GM13977 (cell line): Measurements from ENCODE around the gene CDR2.
"Not testable (repeated sequence)": the region's sequence is repeated elsewhere in the genome, so short reads cannot be mapped to it uniquely, and the experiment has no call there.

ENCODE experiments used
- DNase-seq: peaks from one replicate; pipeline ENCODE4 v3.0.0; 2012; ENCODE audit warnings: low spot score
- in situ Hi-C: fragments of 300-500 bp; cut with MboI; formaldehyde crosslinking; loops from one replicate; pipeline ENCODE4 v1.12.0; 2022; ENCODE audit warnings: low sequenced_read_pairs, low pct_unique_long_range_greater_than_20kb, mixed read lengths, inconsistent platforms; ENCODE audit not compliant: unreplicated experiment
- TF ChIP-seq, protein P1 (sequence below): IDR thresholded peaks from 2 replicates; pipeline ENCODE4 v1.5.1; 2012; ENCODE audit warnings: mild to moderate bottlenecking, control low read depth; ENCODE audit not compliant: insufficient read depth; ENCODE audit errors: extremely low read depth, missing control alignments

Gene CDR2

DNA sequence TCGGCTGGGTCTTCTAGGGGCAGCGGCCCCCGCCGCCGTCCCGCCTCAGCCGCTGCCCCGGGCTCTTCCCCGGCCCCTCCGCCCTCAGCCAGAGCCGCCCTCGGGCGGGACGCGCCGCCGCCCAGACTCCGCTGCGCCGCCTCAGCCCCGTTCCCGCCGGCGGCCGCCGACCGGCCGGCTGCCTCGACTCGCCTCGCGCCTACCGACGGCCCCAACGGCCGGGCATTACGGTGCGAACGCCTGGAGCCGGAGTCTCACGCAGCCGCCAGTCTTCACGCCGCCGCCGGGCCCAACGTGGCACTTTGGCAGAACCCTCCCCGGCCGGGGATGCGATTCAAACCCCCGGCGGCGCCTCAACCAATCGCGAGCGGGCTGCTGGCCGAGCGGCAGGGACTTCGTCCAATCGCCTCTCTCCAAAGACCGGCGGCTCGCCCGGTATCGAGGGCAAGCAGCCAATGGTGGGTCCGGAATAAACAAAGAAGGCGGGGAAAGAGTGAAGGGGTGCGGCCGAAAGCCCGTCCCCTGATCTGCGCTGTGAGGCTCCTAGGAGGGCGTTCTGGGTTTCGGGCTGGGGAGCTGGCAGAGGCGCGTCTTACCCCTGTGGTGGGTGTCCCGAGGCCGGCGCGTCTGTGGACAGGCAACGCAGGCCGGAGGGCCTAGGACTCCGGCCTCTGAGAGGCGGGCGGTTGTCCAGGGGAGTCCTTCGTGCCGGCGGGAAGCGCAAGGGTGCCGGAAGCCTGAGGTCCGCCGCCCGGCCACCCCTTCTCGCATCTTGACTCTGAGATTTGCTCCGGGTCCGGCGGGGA is at the start of gene CDR2:
TSS of gene CDR2 (minus strand) at position 309 of the 806 bp plus-strand sequence. CDS start 310 bp downstream, outside the sequence.
- peak; percentile 98 for DNase-seq
- in situ Hi-C loops, result no loop called here
- TF ChIP-seq, protein P1, sequence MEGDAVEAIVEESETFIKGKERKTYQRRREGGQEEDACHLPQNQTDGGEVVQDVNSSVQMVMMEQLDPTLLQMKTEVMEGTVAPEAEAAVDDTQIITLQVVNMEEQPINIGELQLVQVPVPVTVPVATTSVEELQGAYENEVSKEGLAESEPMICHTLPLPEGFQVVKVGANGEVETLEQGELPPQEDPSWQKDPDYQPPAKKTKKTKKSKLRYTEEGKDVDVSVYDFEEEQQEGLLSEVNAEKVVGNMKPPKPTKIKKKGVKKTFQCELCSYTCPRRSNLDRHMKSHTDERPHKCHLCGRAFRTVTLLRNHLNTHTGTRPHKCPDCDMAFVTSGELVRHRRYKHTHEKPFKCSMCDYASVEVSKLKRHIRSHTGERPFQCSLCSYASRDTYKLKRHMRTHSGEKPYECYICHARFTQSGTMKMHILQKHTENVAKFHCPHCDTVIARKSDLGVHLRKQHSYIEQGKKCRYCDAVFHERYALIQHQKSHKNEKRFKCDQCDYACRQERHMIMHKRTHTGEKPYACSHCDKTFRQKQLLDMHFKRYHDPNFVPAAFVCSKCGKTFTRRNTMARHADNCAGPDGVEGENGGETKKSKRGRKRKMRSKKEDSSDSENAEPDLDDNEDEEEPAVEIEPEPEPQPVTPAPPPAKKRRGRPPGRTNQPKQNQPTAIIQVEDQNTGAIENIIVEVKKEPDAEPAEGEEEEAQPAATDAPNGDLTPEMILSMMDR, result no peak

DNA sequence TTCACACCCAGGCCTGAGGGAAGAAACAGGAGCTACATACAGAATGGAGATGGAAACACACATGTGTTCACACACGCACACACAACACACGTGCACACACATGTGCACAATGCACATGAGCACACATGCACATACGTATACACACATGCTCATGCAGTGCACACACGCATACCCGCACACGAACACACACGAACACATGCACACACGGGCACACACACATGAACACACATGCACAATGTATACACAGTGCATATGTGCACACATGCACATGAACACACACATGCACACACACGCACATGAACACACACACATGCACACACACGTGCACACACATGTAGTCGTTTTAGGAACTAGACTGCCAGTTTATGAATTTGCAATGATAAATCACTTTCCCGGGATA is 49.3 kb upstream of the CDR2 start:
- TF ChIP-seq, protein P1, result no peak
- in situ Hi-C loops, result no loop called here
- no peak for DNase-seq

DNA sequence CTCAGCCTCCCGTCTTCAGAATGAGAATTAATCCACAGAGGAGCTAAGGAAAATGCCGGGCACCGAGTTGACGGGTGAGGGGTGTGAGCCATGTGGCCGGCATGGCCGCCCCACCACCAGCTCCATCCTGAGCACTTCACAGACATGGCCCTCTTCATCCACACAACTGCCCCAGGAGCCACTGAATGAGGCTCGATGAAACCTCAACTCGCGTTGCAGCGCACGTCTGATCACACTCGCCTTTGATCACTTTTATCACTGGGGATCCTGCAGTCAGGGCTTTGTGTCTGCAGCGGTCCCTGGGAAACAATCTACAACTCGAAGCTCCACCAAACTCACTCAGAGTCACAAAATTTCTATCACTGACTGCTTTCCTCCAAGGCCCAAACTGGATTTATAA is 46.7 kb upstream of the CDR2 start:
- TF ChIP-seq, protein P1, result no peak
- in situ Hi-C loops, result no loop called here
- no peak for DNase-seq

DNA sequence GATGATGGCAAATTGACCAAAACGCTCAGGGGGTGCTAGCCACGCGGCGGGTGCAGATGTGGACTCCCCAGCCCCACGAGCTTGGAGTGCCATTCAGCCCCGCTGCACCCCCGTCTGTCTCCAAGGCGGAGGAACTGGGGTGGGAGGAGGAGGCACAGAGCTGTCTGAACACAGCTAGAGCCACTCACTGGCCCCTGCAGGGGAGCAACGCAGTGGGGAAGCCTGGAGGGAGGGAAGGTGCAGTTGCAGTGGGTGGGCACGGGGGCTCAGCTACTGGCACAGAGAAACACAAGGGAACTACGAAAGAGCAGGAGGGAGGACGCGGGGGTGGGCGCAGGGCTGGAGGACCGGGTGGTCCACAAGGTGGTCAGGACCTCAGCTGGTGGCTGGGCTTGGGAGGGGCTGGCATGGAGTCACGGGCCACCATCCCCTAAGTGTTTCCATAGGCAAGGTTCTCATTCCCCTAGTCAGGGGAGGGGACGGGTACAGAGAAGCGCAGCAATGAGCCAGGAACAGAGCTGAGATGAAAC is 46.3 kb upstream of the CDR2 start:
- TF ChIP-seq, protein P1, result no peak
- DNase-seq, result no peak
- in situ Hi-C loops, result no loop called here

DNA sequence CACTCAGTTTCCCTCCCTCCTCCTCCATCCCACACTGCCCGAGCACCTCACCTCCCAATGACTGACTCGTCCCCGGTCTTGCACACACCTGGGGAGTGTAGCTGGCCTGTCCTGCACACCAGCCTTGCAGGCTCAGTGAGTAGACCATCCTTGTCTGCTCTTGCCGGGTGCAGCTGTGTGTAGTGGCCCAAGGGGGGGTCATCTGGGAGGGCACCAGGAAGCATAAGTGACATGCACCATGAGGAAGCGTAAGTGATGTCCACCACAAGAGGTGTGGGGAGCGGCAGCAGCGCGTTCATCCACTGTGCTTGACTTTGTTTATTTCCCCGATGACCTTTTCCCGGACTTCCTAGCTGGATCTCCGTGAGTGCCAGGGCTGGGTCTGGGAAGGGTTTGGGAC is 45.5 kb upstream of the CDR2 start:
- TF ChIP-seq, protein P1, result no peak
- in situ Hi-C loops, result no loop called here
- DNase-seq, result no peak

DNA sequence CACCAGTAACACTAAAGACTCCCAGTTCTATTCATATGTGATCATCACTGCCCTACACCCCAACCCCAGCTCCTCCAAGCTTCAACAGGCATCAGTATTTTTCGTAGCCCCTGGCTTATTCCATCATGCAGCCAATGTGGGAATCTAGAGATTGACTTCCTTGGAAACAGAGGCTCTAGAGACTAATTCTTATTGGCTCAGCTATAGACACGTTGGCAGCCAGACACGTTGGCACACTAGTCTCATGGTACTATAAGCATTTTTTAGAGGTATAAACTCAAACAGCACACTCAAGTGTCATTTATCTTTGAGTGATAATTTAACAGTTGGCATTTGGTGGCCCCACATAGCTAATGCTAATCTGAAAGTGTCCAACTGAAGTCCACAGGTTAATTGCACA is 44.4 kb upstream of the CDR2 start:
- in situ Hi-C loops, result no loop called here
- TF ChIP-seq, protein P1, result no peak
- DNase-seq, result no peak

DNA sequence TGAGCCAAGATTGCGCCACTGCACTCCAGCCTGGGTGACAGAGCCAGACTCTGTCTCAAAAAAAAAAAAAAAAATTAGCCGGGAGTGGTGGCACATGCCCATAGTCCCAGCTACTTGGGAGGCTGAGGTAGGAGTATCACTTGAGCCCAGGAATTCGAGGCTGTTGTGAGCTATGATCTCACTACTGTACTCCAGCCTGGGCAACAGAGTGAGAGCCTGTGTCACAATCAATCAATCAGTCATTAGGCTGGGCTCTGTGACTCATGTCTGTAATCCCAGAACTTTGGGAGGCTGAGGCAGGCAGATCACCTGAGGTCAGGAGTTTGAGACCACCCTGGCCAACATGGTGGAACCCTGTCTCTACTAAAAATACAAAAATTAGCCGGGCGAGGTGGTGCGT is 43.4 kb upstream of the CDR2 start:
- DNase-seq, in situ Hi-C loops: not testable (repeated sequence)
